ENCODE measurements around the gene MLH1.

DNA sequence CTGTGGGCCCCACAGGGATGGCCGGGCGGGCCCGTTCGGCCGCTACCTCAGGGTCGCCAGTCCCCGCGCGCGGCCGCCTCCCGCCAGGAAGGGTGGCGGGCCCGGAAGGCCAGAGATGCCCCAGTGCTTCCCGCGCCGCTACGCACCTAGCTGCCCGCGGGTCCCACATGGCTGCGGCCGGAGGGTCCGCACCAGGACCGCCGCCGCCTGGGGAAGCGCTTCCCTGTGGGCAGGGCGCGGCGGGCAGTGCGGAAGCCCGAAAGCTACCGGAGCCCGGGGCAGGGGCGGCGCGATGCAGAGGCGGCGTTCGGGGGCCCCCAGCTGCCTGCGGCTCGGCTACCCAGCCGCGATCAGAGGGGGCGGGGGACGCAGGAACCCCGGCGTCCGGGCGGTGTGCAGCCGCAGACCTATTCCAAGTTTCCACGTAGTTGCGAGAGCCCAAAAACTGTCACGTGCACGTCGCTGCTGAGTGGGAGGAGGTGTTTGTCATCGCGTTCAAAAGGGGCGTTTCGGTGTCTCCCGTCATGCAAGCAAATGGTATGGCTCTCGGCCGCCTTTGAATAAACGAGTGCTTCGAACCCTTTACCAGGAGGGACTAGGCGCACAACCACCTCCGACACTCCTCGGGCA lies 48.6 kb upstream of the MLH1 start, which contains the start of gene TRANK1:
- TF ChIP-seq, protein P1, sequence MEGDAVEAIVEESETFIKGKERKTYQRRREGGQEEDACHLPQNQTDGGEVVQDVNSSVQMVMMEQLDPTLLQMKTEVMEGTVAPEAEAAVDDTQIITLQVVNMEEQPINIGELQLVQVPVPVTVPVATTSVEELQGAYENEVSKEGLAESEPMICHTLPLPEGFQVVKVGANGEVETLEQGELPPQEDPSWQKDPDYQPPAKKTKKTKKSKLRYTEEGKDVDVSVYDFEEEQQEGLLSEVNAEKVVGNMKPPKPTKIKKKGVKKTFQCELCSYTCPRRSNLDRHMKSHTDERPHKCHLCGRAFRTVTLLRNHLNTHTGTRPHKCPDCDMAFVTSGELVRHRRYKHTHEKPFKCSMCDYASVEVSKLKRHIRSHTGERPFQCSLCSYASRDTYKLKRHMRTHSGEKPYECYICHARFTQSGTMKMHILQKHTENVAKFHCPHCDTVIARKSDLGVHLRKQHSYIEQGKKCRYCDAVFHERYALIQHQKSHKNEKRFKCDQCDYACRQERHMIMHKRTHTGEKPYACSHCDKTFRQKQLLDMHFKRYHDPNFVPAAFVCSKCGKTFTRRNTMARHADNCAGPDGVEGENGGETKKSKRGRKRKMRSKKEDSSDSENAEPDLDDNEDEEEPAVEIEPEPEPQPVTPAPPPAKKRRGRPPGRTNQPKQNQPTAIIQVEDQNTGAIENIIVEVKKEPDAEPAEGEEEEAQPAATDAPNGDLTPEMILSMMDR (IDR thresholded peaks at IDR 0.05; ENCODE audit: low read length), result no peak
- TF ChIP-seq EZH2 (optimal IDR thresholded peaks at IDR 0.05; ENCODE audit: low read depth, low read length), result no peak
